IMR-90 (cell line): ENCODE results near the gene HBM.
"Not testable (repeated sequence)": the region's sequence is repeated elsewhere in the genome, so short reads cannot be mapped to it uniquely, and the experiment has no call there.

Experiments
- CEBPB ChIP-seq: IDR thresholded peaks from 2 replicates; pipeline ENCODE4 v1.6.1; 2012; ENCODE audit warnings: low read depth, low read length, improper control_type of control experiment
- FOS ChIP-seq: fragments of 150-350 bp; IDR thresholded peaks from 2 replicates; pipeline ENCODE4 v1.6.1; 2016; ENCODE audit warnings: low read depth, low read length
- MAZ ChIP-seq: IDR thresholded peaks from 2 replicates; pipeline ENCODE4 v1.6.1; 2012; ENCODE audit warnings: low read depth, mild to moderate bottlenecking, low read length, improper control_type of control experiment, moderate library complexity, borderline replicate concordance
- MXI1 ChIP-seq: IDR thresholded peaks from 2 replicates; pipeline ENCODE4 v1.6.1; 2012; ENCODE audit warnings: low read depth, mild to moderate bottlenecking, low read length, moderate library complexity, borderline replicate concordance
- NFE2L2 ChIP-seq: fragments of 150-350 bp; IDR thresholded peaks from 2 replicates; pipeline ENCODE4 v1.6.1; 2016; ENCODE audit warnings: low read depth, mild to moderate bottlenecking, low read length
- TF ChIP-seq, protein P1 (sequence below): conservative IDR thresholded peaks from 2 replicates; pipeline ENCODE4 v1.5.1; 2012; ENCODE audit warnings: mild to moderate bottlenecking, low read depth, low read length, improper control_type of control experiment
- TF ChIP-seq, protein P2 (sequence below): fragments of 150-350 bp; IDR thresholded peaks from 2 replicates; pipeline ENCODE4 v1.6.1; 2017; ENCODE audit warnings: mild to moderate bottlenecking, antibody characterized with exemption, low read length, low read depth

DNA sequence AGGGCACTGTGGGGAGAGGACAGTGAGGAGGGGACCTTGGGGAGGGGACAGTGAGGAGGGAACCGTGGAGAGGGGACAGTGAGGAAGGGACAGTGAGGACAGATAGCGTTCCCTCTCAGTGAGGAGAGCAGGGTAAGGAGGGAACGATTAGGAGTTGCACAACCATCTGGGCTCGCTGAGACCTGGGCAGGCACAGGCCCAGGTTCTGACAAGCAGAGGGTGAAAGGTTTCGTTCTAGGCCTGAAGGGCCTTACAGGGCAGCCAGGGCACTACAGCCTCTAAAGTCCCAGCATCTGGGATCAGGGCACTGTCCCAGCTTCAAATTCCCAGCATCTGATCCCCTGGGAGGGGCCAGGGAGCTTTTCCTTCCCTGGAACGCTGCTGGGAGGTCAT, 12.7 kb upstream of the HBM start:
- TF ChIP-seq, protein P1, sequence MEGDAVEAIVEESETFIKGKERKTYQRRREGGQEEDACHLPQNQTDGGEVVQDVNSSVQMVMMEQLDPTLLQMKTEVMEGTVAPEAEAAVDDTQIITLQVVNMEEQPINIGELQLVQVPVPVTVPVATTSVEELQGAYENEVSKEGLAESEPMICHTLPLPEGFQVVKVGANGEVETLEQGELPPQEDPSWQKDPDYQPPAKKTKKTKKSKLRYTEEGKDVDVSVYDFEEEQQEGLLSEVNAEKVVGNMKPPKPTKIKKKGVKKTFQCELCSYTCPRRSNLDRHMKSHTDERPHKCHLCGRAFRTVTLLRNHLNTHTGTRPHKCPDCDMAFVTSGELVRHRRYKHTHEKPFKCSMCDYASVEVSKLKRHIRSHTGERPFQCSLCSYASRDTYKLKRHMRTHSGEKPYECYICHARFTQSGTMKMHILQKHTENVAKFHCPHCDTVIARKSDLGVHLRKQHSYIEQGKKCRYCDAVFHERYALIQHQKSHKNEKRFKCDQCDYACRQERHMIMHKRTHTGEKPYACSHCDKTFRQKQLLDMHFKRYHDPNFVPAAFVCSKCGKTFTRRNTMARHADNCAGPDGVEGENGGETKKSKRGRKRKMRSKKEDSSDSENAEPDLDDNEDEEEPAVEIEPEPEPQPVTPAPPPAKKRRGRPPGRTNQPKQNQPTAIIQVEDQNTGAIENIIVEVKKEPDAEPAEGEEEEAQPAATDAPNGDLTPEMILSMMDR = not testable (repeated sequence)
- not testable (repeated sequence) for TF ChIP-seq CEBPB, MAZ, MXI1, FOS, NFE2L2
- TF ChIP-seq, protein P2, sequence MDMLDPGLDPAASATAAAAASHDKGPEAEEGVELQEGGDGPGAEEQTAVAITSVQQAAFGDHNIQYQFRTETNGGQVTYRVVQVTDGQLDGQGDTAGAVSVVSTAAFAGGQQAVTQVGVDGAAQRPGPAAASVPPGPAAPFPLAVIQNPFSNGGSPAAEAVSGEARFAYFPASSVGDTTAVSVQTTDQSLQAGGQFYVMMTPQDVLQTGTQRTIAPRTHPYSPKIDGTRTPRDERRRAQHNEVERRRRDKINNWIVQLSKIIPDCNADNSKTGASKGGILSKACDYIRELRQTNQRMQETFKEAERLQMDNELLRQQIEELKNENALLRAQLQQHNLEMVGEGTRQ = not testable (repeated sequence)
